A673 (cell line): ENCODE measurements around the gene SCGB1D2.

ENCODE experiments used
- EZH2 ChIP-seq: fragments of 200-600 bp; sonication (generic); IDR thresholded peaks from 2 replicates; pipeline ENCODE4 v1.6.1; 2017; ENCODE audit warnings: borderline replicate concordance, low read depth, mild to moderate bottlenecking, mixed read lengths, antibody characterized with exemption, low read length; ENCODE audit not compliant: poor library complexity, severe bottlenecking
- TF ChIP-seq, protein P1 (sequence below): fragments of 300-800, 200-600 bp; sonication (generic); conservative IDR thresholded peaks from 2 replicates; pipeline ENCODE4 v1.5.1; 2017; ENCODE audit warnings: low read depth, mild to moderate bottlenecking, antibody characterized with exemption, low read length, moderate library complexity, mixed read lengths

DNA sequence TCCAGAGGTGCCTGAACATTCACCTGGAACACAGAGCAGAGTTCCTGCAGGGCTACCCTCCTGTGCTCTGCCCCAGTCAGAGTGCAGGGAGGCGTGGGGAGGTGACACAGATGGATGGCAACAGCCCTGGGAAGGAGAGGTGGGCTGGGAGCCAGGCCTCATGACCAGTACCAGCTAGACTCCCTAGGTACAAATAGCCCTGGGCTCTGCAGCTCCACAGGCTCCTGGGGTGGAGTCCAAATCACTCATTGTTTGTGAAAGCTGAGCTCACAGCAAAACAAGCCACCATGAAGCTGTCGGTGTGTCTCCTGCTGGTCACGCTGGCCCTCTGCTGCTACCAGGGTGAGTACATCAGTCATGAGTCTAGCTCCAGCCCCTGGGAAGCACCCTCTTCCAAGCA, at the start of gene SCGB1D2:
- TF ChIP-seq, protein P1, sequence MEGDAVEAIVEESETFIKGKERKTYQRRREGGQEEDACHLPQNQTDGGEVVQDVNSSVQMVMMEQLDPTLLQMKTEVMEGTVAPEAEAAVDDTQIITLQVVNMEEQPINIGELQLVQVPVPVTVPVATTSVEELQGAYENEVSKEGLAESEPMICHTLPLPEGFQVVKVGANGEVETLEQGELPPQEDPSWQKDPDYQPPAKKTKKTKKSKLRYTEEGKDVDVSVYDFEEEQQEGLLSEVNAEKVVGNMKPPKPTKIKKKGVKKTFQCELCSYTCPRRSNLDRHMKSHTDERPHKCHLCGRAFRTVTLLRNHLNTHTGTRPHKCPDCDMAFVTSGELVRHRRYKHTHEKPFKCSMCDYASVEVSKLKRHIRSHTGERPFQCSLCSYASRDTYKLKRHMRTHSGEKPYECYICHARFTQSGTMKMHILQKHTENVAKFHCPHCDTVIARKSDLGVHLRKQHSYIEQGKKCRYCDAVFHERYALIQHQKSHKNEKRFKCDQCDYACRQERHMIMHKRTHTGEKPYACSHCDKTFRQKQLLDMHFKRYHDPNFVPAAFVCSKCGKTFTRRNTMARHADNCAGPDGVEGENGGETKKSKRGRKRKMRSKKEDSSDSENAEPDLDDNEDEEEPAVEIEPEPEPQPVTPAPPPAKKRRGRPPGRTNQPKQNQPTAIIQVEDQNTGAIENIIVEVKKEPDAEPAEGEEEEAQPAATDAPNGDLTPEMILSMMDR: no peak
- no peak for TF ChIP-seq EZH2
